ENCODE measurements around the gene EME2.

EME2 gene

DNA sequence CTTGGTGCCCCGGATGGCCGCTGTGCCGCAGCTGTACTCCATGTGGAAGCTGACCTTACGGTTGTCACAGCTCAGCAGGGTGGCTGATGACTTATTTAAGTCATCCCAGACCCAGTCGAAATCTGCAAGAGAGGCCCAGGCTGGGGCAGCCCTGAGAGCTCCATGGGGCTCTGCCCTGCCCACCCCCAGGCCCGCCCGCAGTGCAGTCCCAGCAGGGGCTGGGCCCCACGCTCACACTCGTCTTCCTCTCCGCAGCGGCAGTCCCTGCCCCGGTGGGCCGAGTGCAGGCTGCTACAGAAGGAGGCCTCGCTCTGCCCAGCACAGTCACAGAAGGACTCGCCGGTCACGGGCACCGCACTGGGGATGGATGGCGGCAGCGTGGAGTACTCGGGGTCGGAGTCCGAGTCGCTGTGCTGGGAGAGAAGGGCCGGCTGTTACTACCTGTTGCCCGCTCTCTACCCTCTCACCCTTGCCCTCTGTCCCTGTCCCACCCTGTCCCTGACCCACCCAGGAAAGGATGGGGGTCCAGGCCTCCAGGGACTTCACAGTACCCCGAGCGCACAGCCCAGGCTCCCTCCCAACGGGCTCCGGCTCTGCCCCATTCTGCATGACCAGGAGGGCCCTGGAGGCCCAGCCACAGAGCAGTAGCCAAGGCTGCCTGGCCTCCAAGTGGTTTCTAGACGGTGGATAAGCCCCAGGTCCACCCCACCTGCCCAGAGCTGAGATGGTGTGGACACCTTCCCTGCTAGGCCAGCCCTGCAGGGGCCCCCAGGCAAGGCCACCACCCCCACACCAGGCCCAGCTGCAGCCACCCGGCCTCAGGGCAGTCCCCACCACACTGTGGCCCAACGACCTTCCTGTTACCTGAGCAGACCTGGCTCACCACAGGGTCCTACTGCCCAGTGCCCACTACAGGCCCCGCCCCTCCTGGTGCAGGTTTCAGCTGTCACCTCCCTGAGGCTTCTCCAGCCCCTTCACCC, 5.9 kb downstream of the EME2 start:
- DNase-seq (ENCODE audit: low read depth in 3 of 3), result no peak

GRCh38 chr16:1779234-1779701, 6.7 kb downstream of the EME2 start:
- DNase-seq (ENCODE audit: low read depth in 3 of 3), result no peak

- no peak for DNase-seq (ENCODE audit: low read depth in 3 of 3)
Measured at GRCh38 chr16:1779741-1780676, 7.4 kb downstream of the EME2 start.

DNA sequence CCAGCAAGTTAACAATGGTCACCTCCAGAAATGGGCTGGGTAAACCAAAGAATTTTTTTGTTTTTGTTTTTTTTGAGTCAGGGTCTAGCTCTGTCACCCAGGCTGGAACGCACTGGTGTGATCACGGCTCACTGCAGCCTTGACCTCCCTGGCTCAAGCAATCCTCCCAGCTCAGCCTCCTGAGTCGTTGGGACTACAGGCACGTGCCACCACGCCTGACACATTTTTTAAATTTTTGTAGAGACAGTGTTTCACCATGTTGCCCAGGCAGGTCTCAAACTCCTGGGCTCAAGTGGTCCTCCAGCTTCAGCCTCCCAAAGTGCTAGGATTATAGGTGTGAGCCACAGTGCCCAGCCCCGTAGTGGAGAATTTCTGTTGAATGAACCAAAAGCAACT, 8.1 kb downstream of the EME2 start:
- DNase-seq (ENCODE audit: low read depth in 3 of 3), result no peak

- no peak for DNase-seq (ENCODE audit: low read depth in 3 of 3)
Measured at GRCh38 chr16:1781254-1781653, 8.6 kb downstream of the EME2 start.

DNA sequence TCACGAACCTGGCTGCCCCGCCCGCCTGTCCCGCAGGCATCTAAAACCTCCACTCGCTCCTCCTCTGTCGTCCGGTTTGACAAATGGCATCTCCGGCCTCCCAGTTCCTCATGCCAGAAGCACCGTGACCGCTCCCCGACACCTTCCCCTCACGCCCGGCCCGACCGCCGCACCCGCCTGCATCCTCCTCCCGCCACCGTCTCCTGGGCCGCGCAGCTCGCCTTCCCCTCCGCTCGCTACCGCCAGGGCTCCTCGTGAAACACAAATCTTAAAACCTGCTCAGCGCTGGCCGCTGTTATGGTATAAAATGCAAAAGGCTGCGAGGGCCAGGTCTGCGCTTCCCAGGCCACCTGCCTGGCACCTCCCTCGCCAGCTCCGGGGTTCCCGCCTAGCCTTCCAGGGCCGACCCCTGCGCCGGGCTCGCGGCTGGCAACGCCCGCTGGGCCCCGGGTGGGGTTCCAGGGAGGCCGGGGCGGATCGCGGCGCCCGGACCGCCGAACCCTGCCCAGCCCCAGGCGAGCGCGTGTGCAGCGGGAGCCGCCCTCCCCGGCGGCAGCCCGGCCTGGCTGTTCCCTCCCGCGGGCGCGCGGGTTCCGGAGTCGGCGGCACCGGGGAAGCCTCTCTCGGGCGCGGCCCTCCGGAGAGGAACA, 9.3 kb downstream of the EME2 start:
- DNase-seq (ENCODE audit: low read depth in 3 of 3), result no peak

DNA sequence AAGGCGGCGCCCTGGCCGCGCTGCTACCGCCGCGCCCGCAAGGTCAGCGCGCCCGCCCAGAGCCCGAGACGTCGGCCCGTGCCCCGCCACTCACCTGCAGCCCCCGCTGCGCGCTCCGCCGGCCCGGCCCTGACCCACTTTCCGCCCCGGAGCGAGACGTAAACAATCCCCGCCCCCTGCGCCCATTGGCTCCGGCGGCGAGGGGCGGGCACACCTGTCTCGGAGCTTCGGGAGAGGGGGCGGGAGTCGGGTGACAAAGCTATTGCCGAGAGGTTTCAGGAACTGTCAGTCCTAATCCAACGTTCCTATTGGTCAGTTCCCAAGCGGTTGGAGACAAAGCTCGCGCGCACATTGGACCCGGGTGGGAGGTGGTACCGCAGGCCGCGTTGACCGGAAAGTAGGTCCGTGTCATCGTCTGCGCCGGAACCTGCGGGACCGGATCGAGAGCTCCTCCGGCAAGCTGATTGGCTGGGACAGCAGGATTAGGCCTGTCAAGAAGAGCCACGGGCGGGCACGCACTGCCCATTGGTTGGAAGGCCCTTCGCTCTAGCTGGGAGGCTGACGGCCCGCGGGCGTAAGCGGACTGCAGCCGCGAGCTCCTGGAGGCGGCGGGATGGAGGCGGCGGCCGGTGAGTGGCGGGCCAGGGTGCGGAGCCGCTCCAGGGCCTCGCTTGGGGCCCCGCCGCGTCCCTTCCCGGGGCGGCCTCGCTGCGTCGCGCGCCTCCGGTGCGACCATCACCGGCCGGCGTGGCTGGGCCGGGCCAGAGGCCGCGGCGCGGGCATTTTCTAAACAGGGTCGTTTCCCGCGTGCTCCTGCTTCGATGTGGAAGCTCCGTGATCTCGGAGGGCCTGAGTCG, 10.0 kb downstream of the EME2 start, which contains the start of the genes NUBP2 and SPSB3:
NUBP2 (plus strand) TSS at position 553 of the 857 bp plus-strand sequence; CDS start at position 614, 61 bp downstream.
SPSB3 (minus strand) TSS at position 164 of the 857 bp plus-strand sequence. CDS start 1,088 bp downstream, outside the sequence.
- DNase-seq (ENCODE audit: low read depth in 3 of 3), result peak; percentile 97 to 99 (median 98)

- DNase-seq (ENCODE audit: low read depth in 3 of 3), result no peak
Measured at GRCh38 chr16:1784977-1785845, 12.6 kb downstream of the EME2 start.

- DNase-seq (ENCODE audit: low read depth in 3 of 3), result no peak
Measured at GRCh38 chr16:1785846-1786170, 13.2 kb downstream of the EME2 start.

DNA sequence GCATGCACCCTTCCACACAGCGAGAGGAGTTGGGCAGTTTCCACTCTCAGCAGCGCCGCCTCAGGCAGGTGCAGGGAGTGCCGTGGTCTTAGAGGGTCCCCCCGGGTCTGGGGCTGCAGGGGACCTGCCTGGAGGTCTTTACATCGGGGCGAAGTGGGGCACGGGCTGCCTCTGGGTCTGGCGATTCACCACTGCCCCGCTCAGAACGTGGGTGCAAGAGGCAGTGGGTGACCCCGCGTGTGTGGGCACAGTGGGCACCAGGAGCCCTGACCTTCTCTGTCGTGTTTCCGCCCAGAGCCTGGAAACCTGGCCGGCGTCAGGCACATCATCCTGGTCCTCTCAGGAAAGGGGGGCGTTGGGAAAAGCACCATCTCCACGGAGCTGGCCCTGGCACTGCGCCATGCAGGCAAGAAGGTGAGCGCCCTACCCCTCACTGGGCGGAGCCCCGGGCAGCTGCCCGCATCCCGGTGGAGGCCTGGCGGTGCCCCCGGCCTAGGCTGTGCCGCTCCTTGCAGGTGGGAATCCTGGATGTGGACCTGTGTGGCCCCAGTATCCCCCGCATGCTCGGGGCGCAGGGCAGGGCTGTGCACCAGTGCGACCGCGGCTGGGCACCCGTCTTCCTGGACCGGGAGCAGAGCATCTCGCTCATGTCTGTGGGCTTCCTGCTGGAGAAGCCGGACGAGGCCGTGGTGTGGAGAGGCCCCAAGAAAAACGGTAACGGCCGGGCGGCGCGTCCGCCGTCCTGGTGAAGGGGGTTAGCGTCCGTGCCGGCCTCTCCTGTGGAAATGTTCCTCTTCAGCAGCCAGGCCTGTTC, 13.8 kb downstream of the EME2 start:
- DNase-seq (ENCODE audit: low read depth in 3 of 3), result no peak

- DNase-seq (ENCODE audit: low read depth in 3 of 3), result no peak
Measured at GRCh38 chr16:1787056-1787321, 14.4 kb downstream of the EME2 start.

GRCh38 chr16:1787322-1788094, 14.9 kb downstream of the EME2 start:
- DNase-seq (ENCODE audit: low read depth in 3 of 3), result no peak

DNA sequence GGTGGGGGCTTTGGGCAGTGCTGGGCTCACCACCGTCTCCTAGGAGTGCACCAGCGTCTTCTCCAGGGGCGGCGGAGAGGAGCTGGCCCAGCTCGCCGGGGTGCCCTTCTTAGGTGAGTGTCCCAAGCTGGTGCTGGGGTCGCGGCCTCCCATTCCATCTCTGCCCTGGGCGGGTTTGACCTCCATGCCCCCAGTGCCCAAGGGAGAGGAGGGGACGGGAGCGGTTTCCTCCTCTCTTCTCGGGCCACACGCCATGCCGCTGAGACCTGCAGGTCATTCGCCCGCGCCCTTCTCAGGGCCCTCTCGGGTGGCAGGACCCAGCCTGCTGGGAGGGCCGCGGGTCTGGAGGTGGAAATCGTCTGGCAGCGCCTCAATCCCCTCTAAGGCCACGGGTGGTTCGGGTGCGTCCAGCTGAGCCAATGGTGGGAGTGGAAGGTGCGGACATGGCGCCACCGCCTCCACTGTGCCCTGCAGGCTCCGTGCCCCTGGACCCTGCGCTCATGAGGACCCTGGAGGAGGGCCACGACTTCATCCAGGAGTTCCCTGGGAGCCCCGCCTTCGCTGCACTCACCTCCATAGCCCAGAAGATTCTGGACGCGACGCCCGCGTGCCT, 15.6 kb downstream of the EME2 start:
- no peak for DNase-seq (ENCODE audit: low read depth in 3 of 3)

GRCh38 chr16:1788708-1789100, 16.1 kb downstream of the EME2 start:
- no peak for DNase-seq (ENCODE audit: low read depth in 3 of 3)

- no peak for DNase-seq (ENCODE audit: low read depth in 3 of 3)
Measured at GRCh38 chr16:1789643-1790045, 17.0 kb downstream of the EME2 start.

- DNase-seq (ENCODE audit: low read depth in 3 of 3), result no peak
Measured at GRCh38 chr16:1790261-1790610, 17.6 kb downstream of the EME2 start.

DNA sequence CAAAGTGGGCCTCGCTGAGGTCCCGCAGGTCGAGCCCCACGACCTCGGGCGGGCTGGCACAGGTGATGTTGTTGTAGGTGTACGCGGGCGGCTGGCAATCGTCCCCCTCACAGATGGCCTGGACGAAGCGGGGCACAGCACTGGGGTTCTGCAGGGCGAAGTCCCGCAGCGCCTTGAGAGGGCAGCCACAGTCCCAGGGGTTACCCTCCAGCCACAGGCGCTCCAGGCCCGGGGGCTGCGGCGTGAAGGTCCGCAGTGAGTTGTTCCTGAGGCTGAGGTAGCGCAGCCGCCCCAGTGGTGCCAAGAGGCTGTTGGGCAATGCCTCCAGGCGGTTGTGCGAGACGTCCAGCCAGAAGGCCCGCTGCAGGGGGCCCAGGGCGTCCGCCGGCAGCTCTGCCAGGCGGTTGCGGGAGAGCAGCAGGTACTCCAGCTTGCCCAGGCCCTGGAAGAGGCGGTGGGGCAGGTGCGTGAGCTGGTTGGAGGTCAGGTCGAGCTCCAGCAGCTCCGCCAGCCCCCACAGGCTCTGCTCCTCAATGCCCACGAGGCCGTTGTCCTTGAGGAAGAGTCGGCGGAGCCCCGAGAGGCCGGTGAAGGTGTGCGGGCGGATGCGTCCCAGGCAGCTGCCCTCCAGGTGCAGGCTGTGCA, 18.1 kb downstream of the EME2 start:
- no peak for DNase-seq (ENCODE audit: low read depth in 3 of 3)
